Measurements from ENCODE around the gene EXOC3L1. TPM values are rescaled to one million over a fixed set of nuclear protein-coding genes. Genes with fewer than 3 reads are reported as not detected.

Gene EXOC3L1
- total and polyA plus RNA-seq, 2 of the 13 experiments (the other 11 are each of a cell fraction or from before 2014, with no cell fraction given): 0.12 TPM; not detected in 1

GRCh38 chr16:67137605-67138004, 52.3 kb downstream of the EXOC3L1 start:
- no TSS peak for BruUV-seq (replicated peaks)
- TF ChIP-seq HOXA5 (CRISPR knock-in tag; IDR thresholded peaks at IDR 0.05): peak; percentile 86; the same call in 1 of the 2 replicates
- TF ChIP-seq ZNF234 (CRISPR knock-in tag; conservative IDR thresholded peaks at IDR 0.05): no peak
- no peak for TF ChIP-seq RCOR2 (CRISPR knock-in tag; IDR thresholded peaks at IDR 0.05)
- no peak for TF ChIP-seq KMT2A (CRISPR knock-in tag; IDR thresholded peaks at IDR 0.05)
- no peak for TF ChIP-seq ATF2 (CRISPR knock-in tag; IDR thresholded peaks at IDR 0.05)
- TF ChIP-seq MEIS2 (CRISPR knock-in tag; IDR thresholded peaks at IDR 0.05): peak; percentile 47; the same call in 1 of the 2 replicates
- no peak for TF ChIP-seq CHCHD3 (CRISPR knock-in tag; IDR thresholded peaks at IDR 0.05)
- TF ChIP-seq ZNF547 (CRISPR knock-in tag; IDR thresholded peaks at IDR 0.05): no peak
- no peak for TF ChIP-seq ZZZ3 (CRISPR knock-in tag; IDR thresholded peaks at IDR 0.05; ENCODE audit: borderline replicate concordance)
- 0 out of 2 replicates have a peak, but pooled peaks have one; percentile 38 for TF ChIP-seq PBX2 (CRISPR knock-in tag; IDR thresholded peaks at IDR 0.05)
- peaks cover 68 to 96% of the 10 kb centered on the region in 2 experiments for H3K36me3 ChIP-seq (replicated peaks in 1 of 2; ENCODE audit: control insufficient read depth in 1 of 2, insufficient read depth in 2 of 2, low read length in 2 of 2)
- no peak for FAIRE-seq
- no peaks in the 10 kb centered on the region for H3K4me1 ChIP-seq (ENCODE audit: insufficient read depth, low read length)
- H2AFZ ChIP-seq (ENCODE audit: low read length): no peak overlapping the region
- DNase-seq (ENCODE audit: low spot score): no peak
- H4K20me1 ChIP-seq (ENCODE audit: insufficient read depth, low read length): no peaks in the 10 kb centered on the region
- no peak overlapping the region for H3K9ac ChIP-seq (ENCODE audit: insufficient read depth, low read depth, low read length)
- in situ Hi-C loops (cut with HindIII; ENCODE audit: extremely low pct_ligation_motif_present, low pct_unique_long_range_greater_than_20kb) (no loop called here), intact Hi-C loops (cut with micrococcal nuclease; ENCODE audit: unreplicated experiment) (no loop called here)
- no peak overlapping the region for H3K4me2 ChIP-seq (ENCODE audit: low read depth, low read length)
- ChIA-PET CTCF (ENCODE audit: low intra/inter-chr PET ratio, low total read pairs) (no interaction called here), POLR2A (interaction anchor here (1.6 kb wide), 1 partner anchor 21 kb away, joined by 3 read pairs; no protein-coding TSS in a partner anchor)
- no peaks in the 10 kb centered on the region for H3K79me2 ChIP-seq (ENCODE audit: insufficient read depth, low read length)
- no peak overlapping the region for H3K4me3 ChIP-seq (replicated peaks in 1 of 3; ENCODE audit: insufficient read depth in 1 of 3, low read depth in 2 of 3, low read length in 3 of 3)
- ATAC-seq: no peak
- H3K27ac ChIP-seq (ENCODE audit: extremely low read length, insufficient read depth, low read length): no peak overlapping the region
- H3K9me3 ChIP-seq (ENCODE audit: low read length): no peaks in the 10 kb centered on the region
- no peaks in the 10 kb centered on the region for H3K27me3 ChIP-seq (ENCODE audit: control insufficient read depth in 1 of 2, insufficient read depth in 2 of 2, low read length in 2 of 2)
- 90% methylated on average over 3 of the region's 3 CpGs for WGBS (ENCODE audit: low lambda C conversion rate)

MicroRNA genes within 50 kb of the gene (microRNA counts, 767-probe panel; counts per million panel counts)
- microRNA hsa-miR-328: not detected

Small RNAs within 50 kb of the gene (microRNA-seq; reads per million reads assigned to microRNA genes)
- 18.9 reads per million, percentile 55 among the genes with 10 or more reads in this experiment for gene MIR328

Small RNAs within 50 kb of the gene (small RNA-seq; reads per million reads assigned to genes)
- 0 reads per million in 3 experiments for gene MIR328 (ENCODE audit: insufficient read depth in 2 of 3, insufficient read length in 3 of 3, low read depth in 2 of 3, low replicate concordance in 1 of 3)

Other genes starting within 250 kb of the EXOC3L1 start
- gene CES3, start 228.9 kb downstream of the EXOC3L1 start, total RNA-seq (2016; rRNA removed; fragmentation: Illumina TruSeq; extraction: Trizol): 2.3 and 6.6 TPM in 2 replicates
- 17.4 and 18.1 TPM in 2 replicates for gene CES3, start 228.9 kb downstream of the EXOC3L1 start, polyA plus RNA-seq (2011; rRNA removed)
- gene CES4A, start 201.5 kb downstream of the EXOC3L1 start, total RNA-seq (2016; rRNA removed; fragmentation: Illumina TruSeq; extraction: Trizol): 0.09 TPM in 1 of 2 replicates, not detected in the other
- 0.17 and 0.18 TPM in 2 replicates for gene CES4A, start 201.5 kb downstream of the EXOC3L1 start, polyA plus RNA-seq (2011; rRNA removed)
- gene CBFB, start 161.0 kb downstream of the EXOC3L1 start, total RNA-seq (2016; rRNA removed; fragmentation: Illumina TruSeq; extraction: Trizol): 70.8 and 76.0 TPM in 2 replicates
- gene CBFB, start 161.0 kb downstream of the EXOC3L1 start, polyA plus RNA-seq (2011; rRNA removed): 15.4 and 22.1 TPM in 2 replicates
- gene PHAF1, start 80.2 kb downstream of the EXOC3L1 start, total RNA-seq (2016; rRNA removed; fragmentation: Illumina TruSeq; extraction: Trizol): 48.3 and 53.6 TPM in 2 replicates
- 174 and 184 TPM in 2 replicates for gene PHAF1, start 80.2 kb downstream of the EXOC3L1 start, polyA plus RNA-seq (2011; rRNA removed)
- gene B3GNT9, start 39.1 kb downstream of the EXOC3L1 start, total RNA-seq (2016; rRNA removed; fragmentation: Illumina TruSeq; extraction: Trizol): 1.5 and 3.1 TPM in 2 replicates
- 1.2 and 1.5 TPM in 2 replicates for gene B3GNT9, start 39.1 kb downstream of the EXOC3L1 start, polyA plus RNA-seq (2011; rRNA removed)
- gene TRADD, start 30.2 kb downstream of the EXOC3L1 start, total RNA-seq (2016; rRNA removed; fragmentation: Illumina TruSeq; extraction: Trizol): 6.2 and 7.8 TPM in 2 replicates
- 8.2 and 10.3 TPM in 2 replicates for gene TRADD, start 30.2 kb downstream of the EXOC3L1 start, polyA plus RNA-seq (2011; rRNA removed)
- 1.5 and 3.9 TPM in 2 replicates for gene FBXL8, start 30.2 kb downstream of the EXOC3L1 start, total RNA-seq (2016; rRNA removed; fragmentation: Illumina TruSeq; extraction: Trizol)
- 9.3 and 10.9 TPM in 2 replicates for gene FBXL8, start 30.2 kb downstream of the EXOC3L1 start, polyA plus RNA-seq (2011; rRNA removed)
- 0.41 and 3.5 TPM in 2 replicates for gene HSF4, start 25.4 kb downstream of the EXOC3L1 start, total RNA-seq (2016; rRNA removed; fragmentation: Illumina TruSeq; extraction: Trizol)
- 16.9 and 17.9 TPM in 2 replicates for gene HSF4, start 25.4 kb downstream of the EXOC3L1 start, polyA plus RNA-seq (2011; rRNA removed)
- 3.1 and 5.7 TPM in 2 replicates for gene NOL3, start 19.6 kb downstream of the EXOC3L1 start, total RNA-seq (2016; rRNA removed; fragmentation: Illumina TruSeq; extraction: Trizol)
- 20.5 and 23.3 TPM in 2 replicates for gene NOL3, start 19.6 kb downstream of the EXOC3L1 start, polyA plus RNA-seq (2011; rRNA removed)
- gene MATCAP1, start 6.2 kb downstream of the EXOC3L1 start, total RNA-seq (2016; rRNA removed; fragmentation: Illumina TruSeq; extraction: Trizol): 4.4 and 11.2 TPM in 2 replicates
- 24.5 and 27.2 TPM in 2 replicates for gene MATCAP1, start 6.2 kb downstream of the EXOC3L1 start, polyA plus RNA-seq (2011; rRNA removed)
- 73.7 and 84.8 TPM in 2 replicates for gene E2F4, start 2.0 kb upstream of the EXOC3L1 start, total RNA-seq (2016; rRNA removed; fragmentation: Illumina TruSeq; extraction: Trizol)
- 91.2 and 106 TPM in 2 replicates for gene E2F4, start 2.0 kb upstream of the EXOC3L1 start, polyA plus RNA-seq (2011; rRNA removed)
- gene ELMO3, start 9.0 kb upstream of the EXOC3L1 start, total RNA-seq (2016; rRNA removed; fragmentation: Illumina TruSeq; extraction: Trizol): 0.58 and 2.6 TPM in 2 replicates
- 4.0 and 5.7 TPM in 2 replicates for gene ELMO3, start 9.0 kb upstream of the EXOC3L1 start, polyA plus RNA-seq (2011; rRNA removed)
- 50.6 and 72.9 TPM in 2 replicates for gene TMEM208, start 37.0 kb upstream of the EXOC3L1 start, total RNA-seq (2016; rRNA removed; fragmentation: Illumina TruSeq; extraction: Trizol)
- 58.8 and 66.9 TPM in 2 replicates for gene TMEM208, start 37.0 kb upstream of the EXOC3L1 start, polyA plus RNA-seq (2011; rRNA removed)
- 10.9 and 20.8 TPM in 2 replicates for gene FHOD1, start 57.3 kb upstream of the EXOC3L1 start, total RNA-seq (2016; rRNA removed; fragmentation: Illumina TruSeq; extraction: Trizol)
- gene FHOD1, start 57.3 kb upstream of the EXOC3L1 start, polyA plus RNA-seq (2011; rRNA removed): 15.0 and 20.0 TPM in 2 replicates
- gene SLC9A5, start 58.8 kb upstream of the EXOC3L1 start, total RNA-seq (2016; rRNA removed; fragmentation: Illumina TruSeq; extraction: Trizol): 0.15 and 0.58 TPM in 2 replicates
- 1.4 and 1.5 TPM in 2 replicates for gene SLC9A5, start 58.8 kb upstream of the EXOC3L1 start, polyA plus RNA-seq (2011; rRNA removed)
- 9.0 and 13.6 TPM in 2 replicates for gene PLEKHG4, start 89.4 kb upstream of the EXOC3L1 start, total RNA-seq (2016; rRNA removed; fragmentation: Illumina TruSeq; extraction: Trizol)
- 7.1 and 13.6 TPM in 2 replicates for gene PLEKHG4, start 89.4 kb upstream of the EXOC3L1 start, polyA plus RNA-seq (2011; rRNA removed)
- not detected in 2 replicates for gene KCTD19, start 136.6 kb upstream of the EXOC3L1 start, total RNA-seq (2016; rRNA removed; fragmentation: Illumina TruSeq; extraction: Trizol)
- gene KCTD19, start 136.6 kb upstream of the EXOC3L1 start, polyA plus RNA-seq (2011; rRNA removed): 0.16 TPM in 1 of 2 replicates, not detected in the other
- 0.13 and 0.15 TPM in 2 replicates for gene LRRC36, start 136.7 kb upstream of the EXOC3L1 start, total RNA-seq (2016; rRNA removed; fragmentation: Illumina TruSeq; extraction: Trizol)
- 0.12 and 0.16 TPM in 2 replicates for gene LRRC36, start 136.7 kb upstream of the EXOC3L1 start, polyA plus RNA-seq (2011; rRNA removed)
- gene TPPP3, start 203.4 kb upstream of the EXOC3L1 start, total RNA-seq (2016; rRNA removed; fragmentation: Illumina TruSeq; extraction: Trizol): 0.20 and 0.44 TPM in 2 replicates
- gene TPPP3, start 203.4 kb upstream of the EXOC3L1 start, polyA plus RNA-seq (2011; rRNA removed): 0.16 TPM in 1 of 2 replicates, not detected in the other
- 0.36 and 1.1 TPM in 2 replicates for gene ZDHHC1, start 226.3 kb upstream of the EXOC3L1 start, total RNA-seq (2016; rRNA removed; fragmentation: Illumina TruSeq; extraction: Trizol)
- gene ZDHHC1, start 226.3 kb upstream of the EXOC3L1 start, polyA plus RNA-seq (2011; rRNA removed): 0.47 and 0.51 TPM in 2 replicates
- 6.7 and 13.6 TPM in 2 replicates for gene HSD11B2, start 241.0 kb upstream of the EXOC3L1 start, total RNA-seq (2016; rRNA removed; fragmentation: Illumina TruSeq; extraction: Trizol)
- 8.9 and 11.9 TPM in 2 replicates for gene HSD11B2, start 241.0 kb upstream of the EXOC3L1 start, polyA plus RNA-seq (2011; rRNA removed)

Data from HepG2 (cell line).